NOMO-1 treated with dmso at 0.1 percent for 144 hours (cell line): ENCODE data around the gene PCSK2.

Experiments
- DNase-seq: peaks from one replicate; lab custom pipeline; 2025; ENCODE audit not compliant: unreplicated experiment; lab: John Stamatoyannopoulos, UW

PCSK2 gene

DNA sequence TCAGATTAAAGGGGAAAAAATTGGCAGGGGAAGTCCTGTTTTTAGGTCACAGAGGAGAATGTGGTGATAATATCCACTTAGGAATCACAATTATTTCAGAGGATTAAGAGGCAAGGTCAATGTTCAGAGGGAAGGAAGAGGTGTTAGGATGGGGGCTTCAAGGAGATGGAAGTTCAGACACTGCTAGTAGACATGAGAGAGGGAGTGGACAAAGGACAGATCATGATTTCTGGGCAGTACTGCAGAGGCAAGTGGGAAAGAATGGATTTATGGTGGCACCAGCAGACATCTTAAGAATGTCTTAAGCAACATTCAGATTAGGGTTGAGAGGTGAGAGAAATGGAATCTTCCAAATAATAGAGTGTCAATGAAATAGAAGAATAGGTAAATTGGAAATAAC lies 9.9 kb downstream of the PCSK2 start:
- no peak for DNase-seq

DNA sequence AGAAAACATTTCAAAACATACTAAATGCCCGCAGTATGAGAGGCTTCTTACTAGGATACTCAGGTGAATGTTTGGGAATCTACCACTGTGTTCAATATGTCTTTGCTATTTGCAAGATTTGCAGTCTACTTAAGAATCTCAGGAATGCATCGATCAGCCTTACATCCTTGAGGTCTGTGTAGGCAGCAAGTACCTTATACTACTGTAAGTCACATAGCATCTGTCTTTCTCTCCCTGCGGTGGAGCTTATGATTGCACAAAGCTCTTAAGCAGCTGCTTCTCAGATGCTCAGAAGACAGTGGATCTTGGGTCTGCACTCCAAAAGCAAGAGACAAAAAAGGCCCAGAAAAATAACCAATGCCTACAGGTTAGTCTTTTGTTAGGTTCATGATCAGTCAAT lies 21.4 kb downstream of the PCSK2 start:
- no peak for DNase-seq

DNA sequence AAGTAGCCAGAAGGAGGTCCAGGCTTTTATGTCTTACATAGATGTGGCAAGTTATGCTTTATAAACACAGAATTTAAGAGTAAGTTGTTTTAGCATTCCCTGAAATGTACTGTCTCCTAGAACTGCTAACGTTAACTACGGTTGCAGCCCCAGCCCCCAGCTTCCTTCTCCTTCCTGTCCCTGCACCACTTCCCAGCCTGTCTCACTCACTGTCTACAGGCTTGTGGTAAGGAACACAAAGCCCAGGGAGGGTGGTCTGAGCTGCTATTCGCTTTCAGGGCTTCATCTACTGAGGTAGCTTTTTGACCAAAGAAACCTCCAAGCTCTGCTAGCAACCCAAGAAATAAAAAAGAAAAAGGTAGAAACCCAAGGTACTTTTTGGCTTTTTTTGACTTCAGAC lies 35.9 kb downstream of the PCSK2 start:
- no peak for DNase-seq

GRCh38 chr20:17273717-17274116 lies 46.9 kb downstream of the PCSK2 start:
- no peak for DNase-seq

GRCh38 chr20:17276101-17276500 lies 49.3 kb downstream of the PCSK2 start:
- DNase-seq, result no peak

DNA sequence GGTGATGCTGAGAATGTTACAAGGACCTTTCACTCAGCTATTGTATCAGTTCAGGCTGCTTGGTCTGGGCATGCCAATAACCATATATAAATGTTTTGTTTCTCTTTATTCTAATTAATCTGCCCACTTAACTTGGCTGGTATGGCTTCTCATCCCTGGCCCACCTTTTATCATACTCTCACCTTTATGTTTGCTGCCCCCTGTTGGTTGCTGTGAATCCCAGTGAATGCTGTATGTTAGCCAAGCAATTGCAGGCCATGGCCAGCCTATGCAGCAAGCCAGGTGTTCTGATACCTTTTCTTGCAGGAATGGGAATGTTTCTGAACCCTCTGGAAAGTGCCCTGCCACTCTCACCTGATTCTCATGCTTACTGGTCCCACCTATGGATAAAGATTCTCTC lies 54.6 kb downstream of the PCSK2 start:
- no peak for DNase-seq

GRCh38 chr20:17282501-17282900 lies 55.7 kb downstream of the PCSK2 start:
- no peak for DNase-seq

DNA sequence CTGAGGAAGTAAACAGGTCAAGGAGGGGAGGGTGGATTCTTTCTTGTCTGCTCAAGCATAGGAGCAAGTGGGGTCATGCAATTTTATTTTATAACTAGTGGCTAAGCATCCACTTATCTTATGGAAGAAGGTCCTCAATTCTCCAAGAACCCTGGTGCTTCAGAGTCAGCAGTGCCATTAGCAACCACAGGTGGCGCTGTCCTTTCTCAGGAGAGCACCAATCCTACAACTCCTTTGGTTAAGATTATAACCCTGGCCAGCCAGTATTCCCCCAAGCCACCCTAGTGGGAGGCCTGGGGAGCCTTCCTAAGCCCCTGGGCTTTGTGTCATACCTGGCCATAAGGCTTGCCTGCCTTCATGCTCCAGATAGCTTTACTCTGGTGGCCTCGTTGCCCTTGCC lies 60.7 kb downstream of the PCSK2 start:
- no peak for DNase-seq

- DNase-seq, result no peak
These were observed 61.2 kb downstream of the PCSK2 start for GRCh38 chr20:17287998-17288397.

DNA sequence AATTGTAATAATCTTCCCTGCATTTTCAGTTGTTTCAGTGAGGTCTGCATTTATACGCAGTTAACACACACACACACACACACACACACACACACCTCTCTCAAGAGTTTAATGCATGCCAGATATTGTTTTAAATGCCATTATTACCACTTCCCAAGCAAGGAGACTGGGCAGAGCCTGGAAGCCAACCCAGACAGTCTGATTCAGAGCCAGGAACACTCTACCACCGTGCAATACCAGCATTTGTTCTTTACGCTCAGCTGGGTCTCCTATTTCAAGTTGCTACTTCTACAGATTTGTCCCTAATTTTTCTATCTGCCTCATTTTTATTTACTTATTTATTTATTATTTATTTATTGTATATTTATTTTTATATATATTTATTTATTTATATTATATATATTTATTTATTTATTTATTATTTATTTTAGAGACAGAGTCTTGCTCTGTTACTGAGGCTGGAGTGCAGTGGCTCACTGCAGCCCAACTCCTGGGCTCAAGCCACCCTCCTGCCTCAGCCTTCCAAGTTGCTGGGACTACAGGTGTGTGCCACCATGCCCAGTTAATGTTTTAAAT lies 68.4 kb downstream of the PCSK2 start:
- DNase-seq, result no peak

DNA sequence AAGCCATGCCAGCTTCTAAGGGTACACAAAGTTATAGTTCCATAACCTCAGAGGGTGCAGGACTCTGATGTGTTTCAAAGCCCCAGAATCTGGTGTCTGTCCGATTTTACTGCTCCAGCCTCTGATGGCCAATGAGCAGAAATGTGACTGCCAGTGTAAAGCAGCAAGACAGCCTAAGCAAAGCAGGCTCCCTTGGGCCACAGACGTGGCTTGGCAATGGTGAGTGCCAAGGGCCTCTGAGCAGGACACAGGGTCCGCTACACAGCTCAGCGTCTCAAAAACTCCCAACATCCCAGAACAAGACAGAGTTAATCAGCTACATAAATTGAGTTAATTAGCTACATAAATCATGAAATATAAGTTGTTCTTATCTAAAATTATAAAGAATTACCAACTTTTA lies 69.2 kb downstream of the PCSK2 start:
- no peak for DNase-seq

GRCh38 chr20:17298171-17298570 lies 71.3 kb downstream of the PCSK2 start:
- DNase-seq, result no peak

GRCh38 chr20:17298751-17299150 lies 71.9 kb downstream of the PCSK2 start:
- DNase-seq, result no peak

- no peak for DNase-seq
These were observed 73.3 kb downstream of the PCSK2 start for GRCh38 chr20:17300113-17300512.

DNA sequence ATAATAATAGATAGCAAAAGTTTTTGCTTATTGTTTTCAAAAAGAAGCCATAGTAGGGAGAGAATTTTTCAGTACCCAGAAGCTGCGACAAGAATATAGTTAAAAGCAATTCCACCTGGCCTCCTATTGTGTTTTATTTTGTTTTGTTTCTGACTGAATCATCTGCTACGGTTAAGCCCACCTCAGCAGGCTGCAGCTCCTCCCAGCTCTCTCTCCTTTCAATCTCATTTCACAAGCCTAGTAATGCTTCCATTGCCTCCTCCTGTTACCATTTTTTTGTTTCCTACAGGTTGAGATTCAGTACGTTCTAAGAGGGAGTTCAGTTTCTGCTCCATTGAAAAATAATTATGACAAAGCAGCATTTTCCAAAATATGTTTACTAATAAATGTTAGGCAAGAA lies 77.9 kb downstream of the PCSK2 start:
- no peak for DNase-seq

DNA sequence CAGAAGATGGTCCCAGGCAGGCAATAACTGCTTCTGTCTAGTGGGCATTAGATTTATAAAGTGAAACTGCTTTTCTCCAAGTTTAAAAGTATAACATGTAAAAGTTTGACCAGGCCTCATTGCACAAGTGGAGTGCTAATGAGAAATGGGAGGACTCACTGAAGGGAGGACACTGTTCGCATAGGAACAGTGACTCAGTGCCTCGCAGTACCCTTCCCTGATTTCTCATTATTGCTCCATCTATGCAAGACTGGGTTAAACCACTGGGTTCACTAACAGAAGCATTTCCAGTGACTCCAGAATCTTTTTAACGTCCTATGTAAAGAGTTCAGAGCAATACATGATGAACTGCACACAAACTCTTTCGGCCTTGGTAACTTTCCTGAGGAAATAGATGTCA lies 79.6 kb downstream of the PCSK2 start:
- DNase-seq, result no peak

GRCh38 chr20:17314264-17314663 lies 87.4 kb downstream of the PCSK2 start:
- no peak for DNase-seq

- DNase-seq, result no peak
These were observed 88.8 kb downstream of the PCSK2 start for GRCh38 chr20:17315407-17316231.

DNA sequence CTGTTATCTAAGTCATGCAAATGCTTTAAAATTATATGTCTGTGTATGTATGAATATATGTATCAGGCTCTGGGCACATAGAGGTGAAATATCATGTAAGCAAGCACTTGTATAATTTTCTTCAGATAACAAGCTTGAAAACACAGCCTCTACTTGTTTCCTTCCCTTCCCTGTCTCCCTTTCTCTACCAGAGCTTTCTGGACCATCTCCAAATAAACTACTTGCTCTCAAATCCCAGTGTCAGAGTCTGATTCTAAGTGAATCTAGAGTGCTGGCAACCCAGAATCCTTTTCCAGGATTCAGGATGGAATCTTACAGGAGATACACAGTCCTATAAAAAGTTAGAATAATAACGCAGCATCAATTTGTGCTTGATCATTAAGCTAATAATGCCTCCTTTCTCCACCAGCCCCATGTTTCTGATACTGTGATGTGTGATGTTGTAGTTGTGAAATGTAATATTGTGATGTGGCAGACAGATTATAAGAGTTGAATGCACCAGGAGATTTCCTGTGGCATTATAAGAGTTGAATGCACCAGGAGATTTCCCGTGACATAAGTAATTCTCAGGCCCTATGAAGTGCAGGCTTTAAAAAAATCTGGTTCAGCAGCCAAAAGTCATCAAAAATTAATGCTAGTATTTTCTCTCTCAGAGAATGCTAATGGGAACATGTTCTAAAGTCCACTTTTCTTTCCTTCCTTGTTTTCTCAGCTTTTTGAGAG lies 89.6 kb downstream of the PCSK2 start:
- no peak for DNase-seq

GRCh38 chr20:17317341-17317740 lies 90.5 kb downstream of the PCSK2 start:
- DNase-seq, result no peak

DNA sequence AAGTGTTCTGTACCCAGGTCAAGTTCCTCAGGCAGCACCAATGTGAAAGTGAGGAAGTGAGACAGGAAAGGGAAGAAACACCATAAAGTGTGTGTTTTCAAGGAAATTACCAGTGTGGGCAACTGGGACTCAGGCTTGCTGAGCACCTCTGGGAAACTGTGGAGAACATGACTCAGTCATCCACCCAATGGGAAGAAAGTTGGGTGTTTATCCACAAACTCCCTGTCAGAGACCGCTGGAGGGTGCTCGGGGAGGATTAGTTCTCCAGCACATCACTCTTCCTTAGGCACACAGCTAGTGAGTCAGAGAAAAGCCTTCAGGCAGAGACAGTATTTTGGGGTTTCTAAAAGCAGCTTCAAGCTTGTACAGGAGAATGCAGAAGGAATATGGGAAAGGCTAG lies 93.6 kb downstream of the PCSK2 start:
- no peak for DNase-seq

GRCh38 chr20:17326096-17326495 lies 99.3 kb downstream of the PCSK2 start:
- DNase-seq, result no peak
